Panc1 (cell line): Measurements from ENCODE around the gene LRP1B.
"Not testable (repeated sequence)": the region's sequence is repeated elsewhere in the genome, so short reads cannot be mapped to it uniquely, and the experiment has no call there.

ENCODE experiments used
- POLR2AphosphoS5 ChIP-seq: IDR thresholded peaks from 2 replicates; pipeline ENCODE4 v1.6.1; 2012; ENCODE audit warnings: mild to moderate bottlenecking, low read depth, low read length, moderate library complexity
- TCF7L2 ChIP-seq: IDR thresholded peaks from 2 replicates; pipeline ENCODE4 v1.6.1; 2011; ENCODE audit warnings: mild to moderate bottlenecking, low read depth, low read length, inconsistent platforms
- TF ChIP-seq, protein P1 (sequence below): fragments of 450-650 bp; IDR thresholded peaks from 2 replicates; pipeline ENCODE4 v1.5.1; 2017; ENCODE audit warnings: mild to moderate bottlenecking

DNA sequence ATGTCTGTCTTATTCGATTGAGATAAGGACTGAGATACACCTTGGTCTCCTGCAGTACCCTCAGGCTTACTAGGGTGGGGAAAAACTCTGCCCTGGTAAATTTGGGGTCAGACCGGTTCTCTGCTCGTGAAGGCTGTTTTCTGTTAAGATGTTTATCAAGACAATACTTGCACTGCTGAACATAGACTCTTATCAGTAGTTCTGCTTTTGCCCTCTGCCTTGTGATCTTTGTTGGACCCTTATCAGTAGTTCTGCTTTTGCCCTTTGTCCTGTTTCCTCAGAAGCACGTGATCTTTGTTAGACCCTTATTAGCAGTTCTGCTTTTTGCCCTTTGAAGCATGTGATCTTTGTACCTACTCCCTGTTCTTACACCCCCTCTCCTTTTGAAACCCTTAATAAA, 1715.8 kb downstream of the LRP1B start:
- TF ChIP-seq, protein P1, sequence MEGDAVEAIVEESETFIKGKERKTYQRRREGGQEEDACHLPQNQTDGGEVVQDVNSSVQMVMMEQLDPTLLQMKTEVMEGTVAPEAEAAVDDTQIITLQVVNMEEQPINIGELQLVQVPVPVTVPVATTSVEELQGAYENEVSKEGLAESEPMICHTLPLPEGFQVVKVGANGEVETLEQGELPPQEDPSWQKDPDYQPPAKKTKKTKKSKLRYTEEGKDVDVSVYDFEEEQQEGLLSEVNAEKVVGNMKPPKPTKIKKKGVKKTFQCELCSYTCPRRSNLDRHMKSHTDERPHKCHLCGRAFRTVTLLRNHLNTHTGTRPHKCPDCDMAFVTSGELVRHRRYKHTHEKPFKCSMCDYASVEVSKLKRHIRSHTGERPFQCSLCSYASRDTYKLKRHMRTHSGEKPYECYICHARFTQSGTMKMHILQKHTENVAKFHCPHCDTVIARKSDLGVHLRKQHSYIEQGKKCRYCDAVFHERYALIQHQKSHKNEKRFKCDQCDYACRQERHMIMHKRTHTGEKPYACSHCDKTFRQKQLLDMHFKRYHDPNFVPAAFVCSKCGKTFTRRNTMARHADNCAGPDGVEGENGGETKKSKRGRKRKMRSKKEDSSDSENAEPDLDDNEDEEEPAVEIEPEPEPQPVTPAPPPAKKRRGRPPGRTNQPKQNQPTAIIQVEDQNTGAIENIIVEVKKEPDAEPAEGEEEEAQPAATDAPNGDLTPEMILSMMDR = not testable (repeated sequence)
- not testable (repeated sequence) for TF ChIP-seq POLR2AphosphoS5, TCF7L2
